Activated naive CD8-positive, alpha-beta T cell treated with anti-CD3 and anti-CD28 coated beads for 36 hours (primary cell): ENCODE measurements around the gene HLA-E. TPM values are rescaled to one million over a fixed set of nuclear protein-coding genes. Genes with fewer than 3 reads are reported as not detected.
"Not testable (repeated sequence)": the region's sequence is repeated elsewhere in the genome, so short reads cannot be mapped to it uniquely, and the experiment has no call there.

Source experiments
- DNase-seq: peaks from one replicate; pipeline ENCODE4 v3.0.0; 2021
- H3K27ac Mint-ChIP-seq: one replicate; pipeline ENCODE4 v1.8.0; 2022; ENCODE audit warnings: mild to moderate bottlenecking, moderate library complexity, mixed read lengths
- H3K27me3 Mint-ChIP-seq: one replicate; pipeline ENCODE4 v1.8.0; 2022; ENCODE audit warnings: mild to moderate bottlenecking, mixed read lengths
- H3K36me3 Mint-ChIP-seq: one replicate; pipeline ENCODE4 v1.8.0; 2021; ENCODE audit warnings: mild to moderate bottlenecking, mixed read lengths
- H3K4me1 Mint-ChIP-seq: one replicate; pipeline ENCODE4 v1.8.0; 2021; ENCODE audit warnings: mixed read lengths
- H3K4me3 Mint-ChIP-seq: one replicate; pipeline ENCODE4 v1.8.0; 2022; ENCODE audit warnings: mild to moderate bottlenecking, moderate library complexity, mixed read lengths
- H3K9me3 Mint-ChIP-seq: one replicate; pipeline ENCODE4 v1.8.0; 2022; ENCODE audit warnings: mixed read lengths
- total RNA-seq, 2 experiments: library from RNA; stranded (reverse); gene quantifications; one replicate each; pipeline ENCODE4 v1.2.3, GENCODE V29; 2021

Gene HLA-E
- total RNA-seq, 2 experiments from 2014 or later: 481 to 482 TPM

- H3K27ac Mint-ChIP-seq: peak overlapping the region; percentile 98
- H3K36me3 Mint-ChIP-seq: peaks cover 67% of the 10 kb centered on the region
- peaks cover 8% of the 10 kb centered on the region for H3K9me3 Mint-ChIP-seq
- peaks cover 11% of the 10 kb centered on the region for H3K27me3 Mint-ChIP-seq
- peak; percentile 36 for DNase-seq
- H3K4me3 Mint-ChIP-seq: peak overlapping the region; percentile 96
- H3K4me1 Mint-ChIP-seq: peaks cover 70% of the 10 kb centered on the region
Measured at GRCh38 chr6:30491991-30492952, 3.0 kb downstream of the HLA-E start.

- peak; percentile 58 for DNase-seq
- Mint-ChIP-seq H3K27ac (peak overlapping the region; percentile 98), H3K9me3 (peaks cover 5% of the 10 kb centered on the region), H3K4me3 (peak overlapping the region; percentile 96), H3K4me1 (peaks cover 67% of the 10 kb centered on the region), H3K36me3 (peaks cover 63% of the 10 kb centered on the region), H3K27me3 (peaks cover 11% of the 10 kb centered on the region)
Measured at GRCh38 chr6:30493643-30494250, 4.4 kb downstream of the HLA-E start.

GRCh38 chr6:30494291-30494861, 5.1 kb downstream of the HLA-E start:
- Mint-ChIP-seq H3K36me3 (peaks cover 57% of the 10 kb centered on the region), H3K4me3 (peak overlapping the region; percentile 96), H3K4me1 (peaks cover 63% of the 10 kb centered on the region), H3K27me3 (peaks cover 9% of the 10 kb centered on the region), H3K27ac (peak overlapping the region; percentile 98), H3K9me3 (peaks cover 1% of the 10 kb centered on the region)
- peak; percentile 39 for DNase-seq

GRCh38 chr6:30495060-30495459, 5.8 kb downstream of the HLA-E start:
- Mint-ChIP-seq H3K4me3 (peak overlapping the region; percentile 52), H3K36me3 (peaks cover 52% of the 10 kb centered on the region), H3K27ac (peak overlapping the region; percentile 98), H3K4me1 (peaks cover 66% of the 10 kb centered on the region)
- DNase-seq, H3K9me3 Mint-ChIP-seq, H3K27me3 Mint-ChIP-seq: not testable (repeated sequence)

GRCh38 chr6:30495993-30496392, 6.7 kb downstream of the HLA-E start:
- Mint-ChIP-seq H3K27me3 (peaks cover 6% of the 10 kb centered on the region), H3K36me3 (peaks cover 43% of the 10 kb centered on the region), H3K9me3 (peaks cover 1% of the 10 kb centered on the region), H3K4me3 (peak overlapping the region; percentile 29), H3K27ac (peak overlapping the region; percentile 91), H3K4me1 (peaks cover 71% of the 10 kb centered on the region)
- no peak for DNase-seq

- H3K9me3 Mint-ChIP-seq, H3K4me3 Mint-ChIP-seq: not testable (repeated sequence)
- peaks cover 66% of the 10 kb centered on the region for H3K4me1 Mint-ChIP-seq
Measured at GRCh38 chr6:30497261-30497599, 7.9 kb downstream of the HLA-E start.

GRCh38 chr6:30497714-30498113, 8.4 kb downstream of the HLA-E start:
- no peak overlapping the region for H3K4me3 Mint-ChIP-seq
- no peak for DNase-seq
- peaks cover 1% of the 10 kb centered on the region for H3K9me3 Mint-ChIP-seq
- H3K27ac Mint-ChIP-seq: no peak overlapping the region
- no peaks in the 10 kb centered on the region for H3K27me3 Mint-ChIP-seq
- peaks cover 25% of the 10 kb centered on the region for H3K36me3 Mint-ChIP-seq
- H3K4me1 Mint-ChIP-seq: peaks cover 62% of the 10 kb centered on the region

More at GRCh38 chr6:30497261-30497599, 7.9 kb downstream of the HLA-E start:
- Mint-ChIP-seq H3K27ac (peak overlapping the region; percentile 91), H3K36me3 (peaks cover 30% of the 10 kb centered on the region)
- not testable (repeated sequence) for DNase-seq, H3K27me3 Mint-ChIP-seq

GRCh38 chr6:30498705-30499104, 9.4 kb downstream of the HLA-E start:
- not testable (repeated sequence) for H3K4me3 Mint-ChIP-seq, DNase-seq, H3K27ac Mint-ChIP-seq, H3K27me3 Mint-ChIP-seq, H3K9me3 Mint-ChIP-seq
- Mint-ChIP-seq H3K4me1 (peaks cover 56% of the 10 kb centered on the region), H3K36me3 (peaks cover 17% of the 10 kb centered on the region)

GRCh38 chr6:30500421-30501355, 11.4 kb downstream of the HLA-E start:
- Mint-ChIP-seq H3K27ac (peak overlapping the region; percentile 76), H3K27me3 (no peaks in the 10 kb centered on the region), H3K4me1 (peaks cover 39% of the 10 kb centered on the region), H3K9me3 (no peaks in the 10 kb centered on the region), H3K4me3 (peak overlapping the region; percentile 76), H3K36me3 (no peaks in the 10 kb centered on the region)
- peak; percentile 22 for DNase-seq

- peaks cover 10% of the 10 kb centered on the region for H3K36me3 Mint-ChIP-seq
- H3K27me3 Mint-ChIP-seq: no peaks in the 10 kb centered on the region
- H3K27ac Mint-ChIP-seq: peak overlapping the region; percentile 93
- peaks cover 57% of the 10 kb centered on the region for H3K4me1 Mint-ChIP-seq
- DNase-seq: no peak
- peak overlapping the region; percentile 29 for H3K4me3 Mint-ChIP-seq
- peaks cover 5% of the 10 kb centered on the region for H3K9me3 Mint-ChIP-seq
Measured at GRCh38 chr6:30507849-30508827, 18.8 kb downstream of the HLA-E start.

GRCh38 chr6:30508890-30509736, 19.8 kb downstream of the HLA-E start:
- peaks cover 58% of the 10 kb centered on the region for H3K4me1 Mint-ChIP-seq
- no peak for DNase-seq
- H3K27ac Mint-ChIP-seq: peak overlapping the region; percentile 93

GRCh38 chr6:30510419-30511168, 21.3 kb downstream of the HLA-E start:
- peak overlapping the region; percentile 64 for H3K4me3 Mint-ChIP-seq
- DNase-seq: no peak

More at GRCh38 chr6:30508890-30509736, 19.8 kb downstream of the HLA-E start:
- Mint-ChIP-seq H3K4me3 (peak overlapping the region; percentile 29), H3K36me3 (peaks cover 10% of the 10 kb centered on the region), H3K27me3 (no peaks in the 10 kb centered on the region), H3K9me3 (peaks cover 5% of the 10 kb centered on the region)

More at GRCh38 chr6:30510419-30511168, 21.3 kb downstream of the HLA-E start:
- H3K9me3 Mint-ChIP-seq: peaks cover 7% of the 10 kb centered on the region
- H3K27me3 Mint-ChIP-seq: no peaks in the 10 kb centered on the region
- H3K4me1 Mint-ChIP-seq: peaks cover 66% of the 10 kb centered on the region
- peak overlapping the region; percentile 84 for H3K27ac Mint-ChIP-seq
- peaks cover 10% of the 10 kb centered on the region for H3K36me3 Mint-ChIP-seq
